Measurements from ENCODE around the gene NTRK2.
A peak's percentile ranks its signal among the peaks of the same experiment; 100 is the strongest.

The NTRK2 gene

DNA sequence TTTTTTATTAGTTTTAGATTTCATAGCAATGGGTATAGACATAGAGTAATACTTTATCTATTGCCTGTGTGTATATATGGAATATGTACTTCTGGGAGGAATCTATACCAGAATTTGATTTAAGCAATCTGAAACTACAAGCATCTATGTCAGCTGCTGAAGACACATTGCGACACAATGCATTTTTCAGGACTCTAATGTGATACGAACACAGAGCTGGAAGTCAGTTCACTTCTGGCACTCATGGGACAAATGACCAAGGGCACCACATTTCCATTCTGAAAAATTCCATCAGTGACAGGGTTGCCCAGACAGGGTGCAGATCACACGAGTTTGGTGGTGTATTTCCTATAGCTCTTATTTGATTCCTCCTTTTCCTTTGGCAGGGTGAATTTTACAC, 259.5 kb downstream of the NTRK2 start:
- FAIRE-seq = no peak
- no peak for DNase-seq (ENCODE audit: low spot score)

DNA sequence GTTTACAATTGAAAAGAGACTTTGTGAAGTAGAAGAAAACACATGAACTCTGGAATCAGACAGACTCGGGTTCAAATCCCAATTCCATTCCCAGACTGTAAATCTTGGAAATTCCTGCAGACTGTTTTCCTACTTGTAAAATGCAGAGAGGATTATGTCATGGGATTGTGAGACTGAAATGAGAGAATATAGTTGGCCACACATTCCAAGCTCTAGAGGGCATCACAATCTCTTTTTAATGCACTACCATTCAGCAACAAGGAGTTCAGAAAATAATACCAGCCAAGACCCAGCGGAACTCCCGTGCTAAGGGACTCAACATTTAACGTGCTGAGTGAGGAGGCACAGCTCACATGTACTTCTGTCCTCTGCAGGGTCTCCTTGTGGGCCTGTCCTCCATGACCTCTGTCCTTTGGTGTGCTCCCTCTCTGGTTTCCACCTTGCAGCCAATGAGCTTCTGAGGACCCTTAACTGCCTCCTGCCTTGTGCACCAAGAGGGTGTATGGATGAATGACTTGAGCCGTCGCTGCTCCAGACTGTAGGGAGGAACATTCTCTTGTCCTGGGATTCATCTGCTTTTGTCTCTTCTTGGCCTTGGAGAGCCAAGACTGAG, 263.5 kb downstream of the NTRK2 start:
- no peak for DNase-seq (ENCODE audit: low spot score)
- FAIRE-seq = no peak

DNA sequence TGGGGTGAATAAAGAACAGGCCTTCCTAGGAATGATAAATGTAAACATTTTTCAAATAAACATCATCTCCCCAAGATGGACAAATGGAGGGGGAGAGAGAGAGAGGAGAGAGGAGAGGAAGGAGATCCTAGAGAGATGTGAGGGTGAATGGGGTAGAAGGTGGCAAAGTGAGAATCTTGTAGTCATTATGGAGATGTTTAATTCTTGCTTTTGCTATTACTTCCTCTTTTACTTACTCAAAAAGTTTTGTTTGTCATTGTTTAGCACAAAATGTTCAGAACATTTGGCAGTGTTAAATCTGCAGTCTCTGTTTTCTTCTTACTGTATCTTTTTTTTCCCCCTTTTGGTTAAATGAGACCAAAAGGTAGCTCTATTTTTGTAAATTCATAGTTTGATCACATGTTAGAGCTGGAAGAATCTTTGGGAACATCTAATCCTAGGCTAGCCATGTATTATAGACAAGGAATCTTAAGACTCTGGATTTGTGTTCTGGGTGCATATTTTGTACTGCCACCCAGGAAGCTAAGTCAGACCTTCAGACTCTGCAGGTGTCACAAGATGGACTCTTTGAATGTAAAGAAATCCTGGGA, 266.1 kb downstream of the NTRK2 start:
- FAIRE-seq = no peak
- DNase-seq (ENCODE audit: low spot score) = no peak

- FAIRE-seq (no peak), DNase-seq (ENCODE audit: low spot score) (no peak)
Measured at GRCh38 chr9:84937180-84937579, 267.7 kb downstream of the NTRK2 start.

DNA sequence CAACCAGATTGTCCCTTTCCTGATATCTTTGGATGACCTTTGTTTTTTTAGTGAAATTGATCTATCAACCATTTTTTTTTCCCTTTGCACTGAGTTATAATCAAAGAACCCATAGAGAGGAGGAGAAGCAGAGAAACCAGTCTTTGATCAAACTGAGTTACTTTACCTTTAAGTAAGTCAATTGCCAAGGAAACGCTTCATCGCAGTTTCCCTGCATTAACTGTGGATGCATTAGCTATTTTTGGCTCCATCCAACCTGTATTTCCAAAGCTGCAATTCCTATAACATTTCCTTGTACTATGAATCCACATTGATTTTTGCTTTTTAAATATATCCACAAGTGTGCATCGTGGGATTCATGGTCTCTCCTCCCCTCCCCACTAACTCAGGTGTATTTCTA, 268.1 kb downstream of the NTRK2 start:
- no peak for DNase-seq (ENCODE audit: low spot score)
- no peak for FAIRE-seq

- DNase-seq (ENCODE audit: low spot score) = no peak
- FAIRE-seq = no peak
Measured at GRCh38 chr9:84939774-84940173, 270.2 kb downstream of the NTRK2 start.

- FAIRE-seq = no peak
Measured at GRCh38 chr9:84940294-84940693, 270.8 kb downstream of the NTRK2 start.

DNA sequence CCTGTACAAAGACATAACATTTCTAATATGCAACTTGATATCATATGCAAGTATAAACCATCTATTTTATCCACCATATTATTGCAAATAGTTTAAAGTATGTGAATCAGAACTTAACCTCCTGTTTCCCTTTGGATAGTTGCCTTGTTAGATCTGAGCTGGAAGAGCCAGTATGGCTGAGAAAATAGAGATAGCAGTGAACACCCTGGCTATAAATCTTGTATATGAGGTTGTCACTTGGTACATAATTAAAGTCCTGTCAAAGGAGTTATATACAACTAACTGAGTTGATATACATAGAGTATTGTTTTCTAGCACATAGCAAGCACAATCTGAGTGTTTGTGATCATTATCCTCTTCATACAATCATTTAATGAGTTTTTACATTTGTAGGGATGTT, 272.3 kb downstream of the NTRK2 start:
- no peak for DNase-seq (ENCODE audit: low spot score)
- FAIRE-seq = no peak

More at GRCh38 chr9:84940294-84940693, 270.8 kb downstream of the NTRK2 start:
- DNase-seq (ENCODE audit: low spot score) = peak; percentile 44

GRCh38 chr9:84943482-84944050, 274.0 kb downstream of the NTRK2 start:
- no peak for DNase-seq (ENCODE audit: low spot score)
- no peak for FAIRE-seq

DNA sequence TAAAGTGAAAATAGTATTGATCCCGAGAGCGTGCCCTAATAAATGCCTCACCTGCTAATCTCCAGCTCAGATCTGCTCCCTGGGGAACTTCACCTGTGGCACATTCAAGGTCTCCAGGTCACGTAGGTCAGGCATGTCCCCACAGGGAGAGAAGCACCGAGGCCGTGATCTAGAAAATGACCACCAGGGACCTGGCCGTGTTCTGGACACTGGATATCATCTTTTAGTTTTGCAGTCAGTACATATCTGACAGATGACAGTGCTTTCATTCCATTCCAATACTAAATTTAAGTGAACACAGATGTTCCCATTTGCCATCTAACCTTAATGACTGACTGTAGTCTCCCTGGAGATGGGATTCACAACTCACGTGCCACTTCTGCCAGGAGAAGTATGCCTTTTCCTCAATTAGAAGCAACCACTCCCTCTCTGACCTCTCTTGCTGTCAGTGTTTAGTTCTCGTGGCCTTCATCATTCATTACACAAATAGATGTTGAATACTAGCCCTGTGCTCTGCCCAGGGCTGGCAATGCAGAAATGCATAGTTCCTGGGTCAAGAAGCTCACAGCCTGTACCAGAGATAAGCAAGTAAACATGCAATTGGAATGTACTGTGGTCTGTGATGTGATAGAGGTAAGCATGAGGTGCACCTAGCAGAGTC, 276.5 kb downstream of the NTRK2 start:
- DNase-seq (ENCODE audit: low spot score) (no peak), FAIRE-seq (no peak)

DNA sequence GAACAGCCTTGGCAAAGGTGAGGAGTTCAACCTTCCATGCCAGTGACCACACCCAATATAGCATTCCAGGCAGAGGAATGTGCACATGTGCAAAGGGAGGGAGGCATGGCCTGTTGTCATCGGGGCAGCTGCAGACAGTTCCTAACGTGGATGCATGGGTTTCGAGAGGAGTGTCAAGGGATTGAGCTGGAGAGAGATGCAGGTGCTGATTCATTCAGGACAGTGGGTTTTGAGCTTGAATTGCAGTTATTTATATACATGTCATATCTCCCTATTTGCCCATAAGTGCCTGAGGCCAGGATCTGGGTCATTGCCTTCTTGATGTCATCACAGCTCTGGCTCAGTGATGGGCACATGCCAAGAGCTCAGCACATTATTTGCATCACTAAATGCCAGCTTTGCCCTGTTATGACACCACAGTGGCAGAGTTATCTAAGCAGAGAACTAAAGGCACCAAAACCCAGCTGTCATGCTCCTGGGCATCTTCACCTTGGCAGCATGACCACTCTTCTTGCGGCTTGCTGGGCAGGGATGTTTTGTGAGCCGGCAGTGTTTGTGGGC, 278.0 kb downstream of the NTRK2 start:
- FAIRE-seq = peak; percentile 46

DNA sequence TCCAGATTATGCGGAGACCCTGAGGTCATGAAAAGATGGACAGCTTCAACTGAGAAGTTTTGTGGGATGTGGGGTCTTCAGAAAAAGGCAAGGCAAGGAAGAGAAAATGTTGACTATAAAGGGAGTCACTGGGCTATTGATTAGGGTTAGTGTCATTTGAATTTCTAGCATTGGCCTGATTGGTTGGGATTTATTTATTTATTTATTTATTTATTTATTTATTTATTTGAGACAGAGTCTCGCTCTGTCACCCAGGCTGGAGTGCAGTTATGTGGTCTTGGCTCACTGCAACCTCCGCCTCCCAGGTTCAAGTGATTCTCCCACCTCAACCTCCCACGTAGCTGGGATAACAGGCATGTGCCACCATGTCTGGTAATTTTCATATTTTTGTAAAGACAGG, 279.7 kb downstream of the NTRK2 start:
- FAIRE-seq = no peak
- DNase-seq (ENCODE audit: low spot score) = no peak

More for the DNA sequence above, 278.0 kb downstream of the NTRK2 start:
- peak; percentile 74 for DNase-seq (ENCODE audit: low spot score)

DNA sequence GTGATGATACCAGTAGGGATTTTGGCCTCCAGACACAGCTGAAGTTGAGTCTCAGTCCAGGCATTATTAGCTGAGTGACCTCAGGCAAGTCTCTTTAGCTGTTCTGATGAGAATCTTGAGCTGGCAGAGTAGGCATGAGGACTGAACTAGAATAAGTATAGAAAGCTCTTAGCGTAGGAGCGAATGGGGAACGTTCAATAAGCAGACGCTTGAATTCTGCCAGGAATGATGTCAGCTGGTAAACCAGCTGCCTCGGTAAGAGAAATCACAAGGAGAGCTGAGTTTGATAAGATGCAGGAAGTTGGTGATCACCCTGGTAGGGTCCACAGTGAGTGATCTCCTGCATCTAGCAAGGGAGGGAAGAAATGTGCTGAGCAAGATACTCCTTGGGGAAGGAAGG, 280.4 kb downstream of the NTRK2 start:
- no peak for FAIRE-seq
- DNase-seq (ENCODE audit: low spot score) = no peak

DNA sequence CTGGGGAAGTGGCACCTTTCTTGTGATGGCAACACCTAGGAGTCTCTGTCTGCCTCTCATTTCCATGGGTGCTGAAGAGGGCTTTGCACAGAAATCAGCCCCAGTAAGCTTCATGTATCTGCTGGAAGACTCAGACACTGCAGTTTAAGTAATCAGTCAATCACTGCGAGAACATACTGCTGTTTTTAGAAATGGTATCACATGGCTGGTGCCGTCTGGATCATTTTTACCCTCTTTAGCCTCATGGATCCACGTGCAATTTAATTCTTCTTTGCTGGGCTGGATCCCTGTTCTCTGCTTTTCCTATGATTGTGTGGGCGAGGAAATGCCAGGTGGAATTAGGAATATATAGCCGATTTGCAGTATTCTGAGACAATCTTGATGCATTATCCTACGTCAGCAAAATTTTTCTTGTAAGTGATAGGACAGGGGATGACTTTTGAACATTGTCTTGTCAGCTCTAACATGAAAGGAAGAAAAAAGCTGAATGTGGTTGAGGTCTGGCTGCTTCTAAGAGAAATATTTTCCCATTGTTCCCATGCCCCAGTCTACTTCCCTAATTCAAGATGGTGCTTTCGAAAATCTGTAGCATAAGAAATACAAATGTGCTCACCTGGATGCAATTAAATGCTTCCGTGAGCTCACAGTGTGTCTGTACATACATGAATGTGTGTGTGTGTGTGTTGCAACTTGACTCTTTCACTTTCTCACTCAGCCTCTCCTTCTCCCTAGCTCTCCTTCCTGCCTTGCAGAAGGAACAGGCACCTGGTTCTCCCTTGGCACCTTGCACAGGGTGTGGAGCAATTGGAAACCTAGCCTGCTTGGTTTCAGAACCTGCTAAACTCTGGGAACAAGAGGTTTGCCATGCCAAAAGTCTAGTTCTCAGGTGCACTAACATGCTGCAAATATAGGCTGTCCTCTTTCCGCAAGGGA, 281.6 kb downstream of the NTRK2 start:
- FAIRE-seq (no peak), DNase-seq (ENCODE audit: low spot score) (no peak)

- no peak for FAIRE-seq
- no peak for DNase-seq (ENCODE audit: low spot score)
Measured at GRCh38 chr9:84953252-84953773, 283.8 kb downstream of the NTRK2 start.

DNA sequence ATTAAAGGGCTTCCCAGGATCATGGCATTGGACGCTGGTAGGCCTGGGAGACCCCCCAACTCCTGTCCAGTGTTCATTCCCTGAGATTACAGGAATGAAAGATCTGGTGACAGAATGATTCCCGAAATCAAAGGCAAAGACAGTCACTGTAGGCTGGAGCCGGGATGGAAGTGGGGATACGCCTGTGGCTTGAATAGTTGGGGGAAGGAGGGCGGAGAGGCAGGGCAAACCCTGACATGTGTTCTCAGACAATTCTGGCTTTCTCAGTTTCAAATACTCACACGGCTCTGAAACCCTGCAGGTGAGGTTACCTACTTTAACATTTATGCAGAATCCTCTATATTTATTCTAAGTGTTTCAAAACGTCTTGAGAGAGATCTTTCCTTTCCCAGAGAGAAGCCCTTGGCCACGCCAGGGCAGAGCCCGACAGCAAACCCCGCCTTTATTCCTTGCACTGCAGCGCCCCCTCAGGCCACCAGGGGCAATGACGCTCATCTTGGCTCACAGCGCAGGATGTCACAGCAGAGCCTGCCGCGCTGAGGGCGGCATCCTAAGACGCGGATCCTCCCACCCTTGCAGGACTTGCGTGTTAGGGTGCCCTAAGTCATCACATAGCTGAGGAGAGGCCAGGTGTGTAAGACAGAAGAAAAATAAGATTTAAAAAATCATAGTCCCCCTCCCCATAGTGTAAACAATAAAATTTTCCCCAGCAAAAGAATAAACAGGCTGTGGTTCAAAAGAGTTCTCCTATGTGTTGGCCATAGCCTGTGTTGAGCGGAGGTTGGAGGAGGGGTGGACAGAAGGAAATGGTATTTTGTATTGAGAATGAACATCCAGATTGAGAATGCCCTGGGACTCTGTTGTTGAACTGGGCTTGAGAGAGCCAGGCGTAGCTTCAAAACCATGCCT, 284.5 kb downstream of the NTRK2 start:
- FAIRE-seq (peak; percentile 90), DNase-seq (ENCODE audit: low spot score) (peak; percentile 85)

- DNase-seq (ENCODE audit: low spot score) (no peak), FAIRE-seq (no peak)
Measured at GRCh38 chr9:84955155-84955554, 285.6 kb downstream of the NTRK2 start.

GRCh38 chr9:84955971-84956370, 286.4 kb downstream of the NTRK2 start:
- DNase-seq (ENCODE audit: low spot score) = no peak
- FAIRE-seq = no peak

- no peak for DNase-seq (ENCODE audit: low spot score)
- no peak for FAIRE-seq
Measured at GRCh38 chr9:84959339-84959738, 289.8 kb downstream of the NTRK2 start.

Measured in urothelium cell line (cell line).